Measurements from ENCODE around the gene SCEL. TPM values are rescaled to one million over a fixed set of nuclear protein-coding genes. Genes with fewer than 3 reads are reported as not detected.

SCEL gene
- total RNA-seq, 4 donors from 2014 or later = 0.13 to 1.7 (median 0.29) TPM; not detected in 1

DNA sequence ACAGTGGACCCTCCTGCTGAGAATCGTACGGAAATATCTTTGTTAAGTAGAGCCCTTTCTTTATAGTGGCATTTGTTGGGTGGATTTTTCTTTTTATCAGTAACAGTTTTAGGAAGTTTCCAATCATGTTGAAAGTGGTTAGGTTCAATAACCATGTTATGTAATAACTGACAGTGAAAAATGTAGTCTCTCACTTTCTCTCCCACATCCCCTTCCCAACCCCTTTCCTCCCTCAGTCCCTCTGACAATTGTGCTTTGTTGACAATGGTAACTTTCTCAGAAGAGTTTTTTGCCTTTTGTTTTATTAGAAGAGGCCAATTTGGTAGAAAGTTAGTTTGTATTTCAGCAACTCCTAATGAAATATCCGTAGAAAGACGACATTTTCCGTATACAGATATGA, 84.1 kb downstream of the SCEL start:
- DNase-seq (ENCODE audit: extremely low spot score) = no peak
- Histone ChIP-seq H3K4me1 (no peaks in the 10 kb centered on the region), H3K27ac (replicated peaks in 1 of 4) (no peak overlapping the region), H3K9me3 (no peaks in the 10 kb centered on the region), H3K36me3 (no peaks in the 10 kb centered on the region), H3K27me3 (no peaks in the 10 kb centered on the region), H3K4me3 (no peak overlapping the region)
- TF ChIP-seq, protein P1, sequence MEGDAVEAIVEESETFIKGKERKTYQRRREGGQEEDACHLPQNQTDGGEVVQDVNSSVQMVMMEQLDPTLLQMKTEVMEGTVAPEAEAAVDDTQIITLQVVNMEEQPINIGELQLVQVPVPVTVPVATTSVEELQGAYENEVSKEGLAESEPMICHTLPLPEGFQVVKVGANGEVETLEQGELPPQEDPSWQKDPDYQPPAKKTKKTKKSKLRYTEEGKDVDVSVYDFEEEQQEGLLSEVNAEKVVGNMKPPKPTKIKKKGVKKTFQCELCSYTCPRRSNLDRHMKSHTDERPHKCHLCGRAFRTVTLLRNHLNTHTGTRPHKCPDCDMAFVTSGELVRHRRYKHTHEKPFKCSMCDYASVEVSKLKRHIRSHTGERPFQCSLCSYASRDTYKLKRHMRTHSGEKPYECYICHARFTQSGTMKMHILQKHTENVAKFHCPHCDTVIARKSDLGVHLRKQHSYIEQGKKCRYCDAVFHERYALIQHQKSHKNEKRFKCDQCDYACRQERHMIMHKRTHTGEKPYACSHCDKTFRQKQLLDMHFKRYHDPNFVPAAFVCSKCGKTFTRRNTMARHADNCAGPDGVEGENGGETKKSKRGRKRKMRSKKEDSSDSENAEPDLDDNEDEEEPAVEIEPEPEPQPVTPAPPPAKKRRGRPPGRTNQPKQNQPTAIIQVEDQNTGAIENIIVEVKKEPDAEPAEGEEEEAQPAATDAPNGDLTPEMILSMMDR (IDR thresholded peaks at IDR 0.05) = no peak
- TF ChIP-seq POLR2AphosphoS5 (IDR thresholded peaks at IDR 0.05) = no peak
- TF ChIP-seq EP300 (IDR thresholded peaks at IDR 0.05) = no peak
- no peak for TF ChIP-seq POLR2A (IDR thresholded peaks at IDR 0.05; ENCODE audit: low read depth)
- intact Hi-C loops (cut with DNase I) = no loop called here
- WGBS = 69% methylated on average over 5 of the region's 5 CpGs

DNA sequence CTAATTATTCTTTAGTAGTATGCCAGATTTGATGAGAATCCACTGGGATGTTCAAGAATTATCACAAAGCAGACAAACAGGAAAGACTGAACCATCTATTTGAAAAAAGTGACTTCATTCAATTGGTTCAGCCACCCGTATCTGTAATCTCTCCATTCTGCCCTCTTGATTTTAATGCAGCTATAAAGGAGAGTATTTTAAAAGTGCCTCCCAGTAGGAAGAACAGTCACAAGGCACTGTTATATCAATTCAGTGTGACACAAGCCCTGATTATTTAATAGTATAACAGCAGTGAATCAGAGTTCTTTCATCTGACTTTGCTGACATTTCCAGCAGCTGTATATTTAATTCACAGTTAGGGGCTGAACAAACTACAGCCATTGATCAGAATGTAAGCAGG, 84.6 kb downstream of the SCEL start:
- H3K27ac ChIP-seq (replicated peaks in 1 of 4) = no peak overlapping the region
- intact Hi-C loops (cut with DNase I) = no loop called here
- no peaks in the 10 kb centered on the region for H3K36me3 ChIP-seq
- no peak for TF ChIP-seq EP300 (IDR thresholded peaks at IDR 0.05)
- no peak for TF ChIP-seq POLR2A (IDR thresholded peaks at IDR 0.05; ENCODE audit: low read depth)
- TF ChIP-seq, protein P1 (IDR thresholded peaks at IDR 0.05) = no peak
- TF ChIP-seq POLR2AphosphoS5 (IDR thresholded peaks at IDR 0.05) = no peak
- H3K4me1 ChIP-seq = no peaks in the 10 kb centered on the region
- H3K27me3 ChIP-seq = no peaks in the 10 kb centered on the region
- no peak overlapping the region for H3K4me3 ChIP-seq
- no peaks in the 10 kb centered on the region for H3K9me3 ChIP-seq
- WGBS = 86% methylated on average over 1 of the region's 1 CpG
- DNase-seq (ENCODE audit: extremely low spot score) = no peak

DNA sequence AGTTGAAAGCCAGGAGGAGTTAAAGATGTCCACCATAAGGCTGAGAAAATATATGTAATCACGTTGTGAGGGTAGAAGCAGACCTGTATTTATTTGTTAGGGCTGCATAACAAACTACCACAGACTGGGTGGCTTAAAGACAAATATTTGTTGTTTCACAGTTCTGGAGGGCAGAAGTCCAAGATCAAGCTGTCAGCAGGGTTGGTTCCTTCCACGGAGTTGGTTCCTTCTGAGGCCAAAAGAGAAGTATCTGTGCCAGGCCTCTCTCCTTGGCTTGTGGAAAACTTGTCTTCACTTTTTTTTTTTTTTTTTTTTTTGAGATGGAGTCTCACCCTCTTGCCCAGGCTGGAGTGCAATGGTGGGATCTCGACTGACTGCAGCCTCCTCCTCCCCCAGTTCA, 88.3 kb downstream of the SCEL start:
- Histone ChIP-seq H3K36me3 (no peaks in the 10 kb centered on the region), H3K9me3 (no peaks in the 10 kb centered on the region), H3K4me1 (no peaks in the 10 kb centered on the region), H3K27me3 (no peaks in the 10 kb centered on the region), H3K4me3 (no peak overlapping the region), H3K27ac (replicated peaks in 1 of 4) (no peak overlapping the region)
- DNase-seq (ENCODE audit: extremely low spot score) = no peak
- 61% methylated on average over 3 of the region's 3 CpGs for WGBS
- TF ChIP-seq POLR2A (IDR thresholded peaks at IDR 0.05; ENCODE audit: low read depth) (no peak), EP300 (IDR thresholded peaks at IDR 0.05) (no peak), POLR2AphosphoS5 (IDR thresholded peaks at IDR 0.05) (no peak)
- TF ChIP-seq, protein P1 (IDR thresholded peaks at IDR 0.05) = no peak
- intact Hi-C loops (cut with DNase I) = no loop called here

DNA sequence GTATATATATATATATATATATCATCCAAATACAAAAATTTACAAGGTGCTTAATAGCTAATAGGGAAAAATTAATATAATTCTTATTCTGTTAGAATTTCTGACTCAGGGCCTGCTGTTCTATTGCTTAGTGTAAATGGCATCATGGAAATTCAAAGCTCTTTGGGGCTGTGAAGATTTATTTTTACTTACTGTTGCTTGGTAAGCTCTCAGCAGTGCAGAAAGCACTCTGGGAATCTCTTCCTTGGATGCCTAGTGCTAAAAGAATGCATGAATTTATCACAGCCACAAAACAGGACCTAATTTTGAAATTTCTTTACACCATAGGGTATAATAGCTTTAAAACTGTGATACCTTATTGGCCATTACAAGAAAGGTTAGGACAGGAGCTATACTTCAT, 92.7 kb downstream of the SCEL start:
- no peak for DNase-seq (ENCODE audit: extremely low spot score)
- no peaks in the 10 kb centered on the region for H3K36me3 ChIP-seq
- no peak overlapping the region for H3K4me3 ChIP-seq
- intact Hi-C loops (cut with DNase I) = no loop called here
- no peaks in the 10 kb centered on the region for H3K9me3 ChIP-seq
- H3K4me1 ChIP-seq = no peaks in the 10 kb centered on the region
- H3K27ac ChIP-seq (replicated peaks in 1 of 4) = no peak overlapping the region
- no peaks in the 10 kb centered on the region for H3K27me3 ChIP-seq
- TF ChIP-seq, protein P1 (IDR thresholded peaks at IDR 0.05) = no peak
- TF ChIP-seq POLR2A (IDR thresholded peaks at IDR 0.05; ENCODE audit: low read depth) = no peak
- no peak for TF ChIP-seq EP300 (IDR thresholded peaks at IDR 0.05)
- TF ChIP-seq POLR2AphosphoS5 (IDR thresholded peaks at IDR 0.05) = no peak

DNA sequence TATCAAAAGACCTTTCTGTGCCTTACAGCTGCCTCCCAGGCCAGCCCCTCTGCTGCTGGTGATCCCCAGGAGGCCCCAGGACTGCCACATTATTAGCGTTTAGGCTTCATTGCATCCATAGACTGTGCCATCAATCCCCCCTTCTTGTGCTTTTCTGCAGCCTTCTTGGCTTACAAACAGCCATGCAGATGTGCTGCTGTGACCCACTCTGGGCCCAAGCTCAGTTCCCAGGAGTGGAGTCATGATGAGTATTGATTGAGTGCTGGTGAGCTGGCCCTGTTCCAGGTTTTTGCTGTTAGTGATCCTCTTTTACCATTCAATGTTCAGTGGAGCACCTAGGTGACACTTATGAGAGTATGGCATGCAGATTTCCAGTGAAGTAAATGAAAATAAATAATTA, 102.1 kb downstream of the SCEL start:
- no peak for DNase-seq (ENCODE audit: extremely low spot score)
- WGBS = 47% methylated on average over 1 of the region's 1 CpG
- Histone ChIP-seq H3K9me3 (no peaks in the 10 kb centered on the region), H3K36me3 (no peaks in the 10 kb centered on the region), H3K27me3 (no peaks in the 10 kb centered on the region), H3K4me3 (no peak overlapping the region), H3K27ac (replicated peaks in 1 of 4) (no peak overlapping the region), H3K4me1 (no peaks in the 10 kb centered on the region)
- TF ChIP-seq POLR2AphosphoS5 (IDR thresholded peaks at IDR 0.05) (no peak), POLR2A (IDR thresholded peaks at IDR 0.05; ENCODE audit: low read depth) (no peak), EP300 (IDR thresholded peaks at IDR 0.05) (no peak)
- TF ChIP-seq, protein P1 (IDR thresholded peaks at IDR 0.05) = no peak
- intact Hi-C loops (cut with DNase I) = no loop called here

Measured in esophagus muscularis mucosa (tissue), 4 donors.